GM21526 (cell line): ENCODE measurements around the gene VSTM4.

Source experiments
- ATAC-seq: cut with Tn5 transposase; IDR thresholded peaks from one replicate; pipeline ENCODE4 v1.9.1; 2021; ENCODE audit warnings: moderate library complexity; ENCODE audit not compliant: unreplicated experiment, low FRiP score

VSTM4 gene

DNA sequence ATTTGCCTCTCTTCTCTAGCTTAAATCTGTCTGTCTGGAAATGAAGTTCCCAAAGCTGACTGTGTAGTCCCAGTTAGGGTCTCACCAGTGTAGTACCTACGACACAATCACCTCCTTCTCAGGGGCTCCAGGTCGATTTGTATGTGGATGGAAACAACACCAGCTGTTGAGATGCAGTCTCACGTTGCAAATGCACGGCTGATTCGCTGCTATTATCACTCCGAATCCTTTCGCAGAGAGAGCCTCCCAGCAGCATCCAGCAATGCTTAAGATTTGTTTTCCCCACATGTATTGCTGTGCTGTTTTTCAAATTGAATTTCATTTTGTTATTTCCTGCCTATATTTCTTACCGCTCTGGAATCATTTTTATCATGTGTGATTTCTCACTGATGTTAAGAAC, 16.3 kb downstream of the VSTM4 start:
- no peak for ATAC-seq

DNA sequence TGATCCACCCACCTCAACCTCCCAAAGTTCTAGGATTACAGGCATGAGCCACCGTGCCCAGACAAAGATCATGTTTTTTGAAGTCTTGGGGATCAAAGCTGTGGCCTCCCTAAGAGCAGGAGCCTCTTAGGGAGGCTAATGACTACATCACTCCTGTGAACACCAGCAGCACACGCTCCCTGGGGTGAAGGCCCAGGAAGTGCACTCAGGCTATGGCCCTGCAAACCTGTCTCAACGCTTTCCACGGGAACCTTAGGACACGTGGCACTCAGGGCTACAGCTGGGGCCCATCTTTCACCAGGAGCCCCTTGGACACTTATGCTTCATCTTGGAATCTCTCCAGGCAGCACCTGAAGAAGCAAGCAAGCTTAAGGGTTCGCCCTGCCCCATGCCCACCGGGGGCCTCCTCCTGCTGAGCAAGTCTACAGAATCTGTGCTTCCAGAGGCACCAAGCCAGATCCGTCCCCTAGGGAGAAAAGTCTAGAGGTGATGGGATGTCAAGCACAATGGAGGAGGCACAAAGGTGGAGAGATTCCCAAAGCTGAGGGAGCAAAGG, 18.4 kb downstream of the VSTM4 start:
- no peak for ATAC-seq

DNA sequence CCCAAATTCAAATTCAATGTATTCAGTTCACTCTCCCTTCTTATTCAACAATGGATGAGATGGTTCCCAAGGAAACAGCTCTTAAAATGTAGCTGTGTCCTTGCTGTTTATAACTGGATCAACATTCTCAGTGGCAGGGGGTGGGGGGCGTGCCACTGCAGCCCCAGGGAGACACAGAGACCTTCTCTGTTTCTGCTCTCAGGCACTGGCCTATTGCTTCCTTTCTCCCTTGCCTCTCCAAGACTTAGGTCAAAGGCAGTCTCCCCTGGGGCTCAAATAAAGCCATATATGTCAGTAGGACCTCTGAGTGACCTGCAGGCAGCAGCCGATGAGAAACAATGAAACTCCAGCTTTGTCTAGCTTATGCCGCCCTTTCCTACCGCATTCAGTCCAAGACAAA, 20.7 kb downstream of the VSTM4 start:
- ATAC-seq: no peak

DNA sequence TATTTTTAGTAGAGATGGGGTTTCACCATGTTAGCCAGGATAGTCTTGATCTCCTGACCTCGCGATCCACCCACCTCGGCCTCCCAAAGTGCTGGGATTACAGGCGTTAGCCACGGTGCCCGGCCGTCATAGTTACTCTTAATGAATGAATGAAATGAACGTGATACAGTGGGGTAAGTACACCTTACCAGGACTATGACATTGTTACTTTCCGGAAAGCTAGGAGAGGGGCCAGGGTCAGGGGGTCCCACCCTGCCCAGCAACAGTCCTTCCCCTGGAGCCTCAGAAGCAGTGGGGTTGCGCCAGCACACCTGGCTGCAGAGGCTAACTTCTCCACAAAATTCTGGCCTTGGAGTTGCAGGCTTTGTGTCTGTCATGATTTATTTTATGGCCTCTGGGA, 21.4 kb downstream of the VSTM4 start:
- no peak for ATAC-seq

DNA sequence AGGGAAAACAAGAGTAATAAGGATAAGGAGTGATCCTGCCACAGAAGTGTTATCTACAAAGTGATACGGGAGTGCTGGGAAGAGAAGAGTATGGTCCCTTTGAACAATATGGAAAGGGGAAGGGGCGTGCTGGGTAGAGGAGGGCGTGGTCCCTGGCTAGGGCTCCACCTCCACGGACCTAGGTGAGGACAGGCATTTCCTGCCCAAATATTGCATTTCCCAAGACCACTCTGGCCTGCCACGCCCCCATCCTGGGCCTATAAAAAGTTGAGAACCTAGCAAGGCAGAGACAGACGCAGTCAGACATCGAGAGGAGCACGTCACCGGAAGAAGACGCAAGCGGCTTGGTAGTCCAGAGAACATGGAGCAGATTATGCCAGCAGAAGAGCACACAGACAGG, 22.8 kb downstream of the VSTM4 start:
- no peak for ATAC-seq

DNA sequence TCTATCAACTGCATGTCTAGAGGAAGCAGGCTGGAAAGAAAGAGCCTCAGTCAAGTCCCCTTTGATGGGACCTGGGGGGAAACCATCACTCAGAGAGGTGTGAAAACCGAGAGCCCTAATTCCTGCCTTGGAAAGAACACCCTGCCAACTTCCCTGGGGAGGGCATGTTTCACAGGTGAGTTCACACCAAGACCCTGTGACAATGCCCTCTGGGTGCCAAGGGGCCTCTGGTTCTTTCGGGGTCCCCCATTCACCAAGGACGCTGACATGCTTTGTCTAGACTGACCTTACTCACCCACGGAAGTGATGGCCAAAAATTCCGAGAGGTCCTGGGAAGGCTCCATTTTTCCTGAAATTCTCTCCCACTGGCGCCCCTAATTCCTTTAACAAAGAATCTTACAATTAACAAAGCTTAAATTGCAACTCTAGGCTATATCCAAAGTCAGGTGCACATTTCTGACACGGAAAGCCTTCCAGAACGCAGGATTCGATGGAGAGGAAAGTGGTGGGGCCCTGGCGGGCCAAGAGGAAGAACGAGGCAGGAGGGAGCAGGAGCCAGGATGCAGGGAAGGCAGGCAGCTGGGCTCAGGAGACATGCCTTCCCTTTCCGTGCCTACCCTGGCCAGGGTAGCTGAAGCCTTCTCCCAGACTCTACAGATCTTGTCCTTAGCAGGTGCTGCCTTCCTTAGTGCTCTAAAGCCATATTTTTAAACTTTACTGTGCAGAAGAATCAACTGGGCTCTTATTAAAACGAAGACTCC, 23.7 kb downstream of the VSTM4 start:
- no peak for ATAC-seq

DNA sequence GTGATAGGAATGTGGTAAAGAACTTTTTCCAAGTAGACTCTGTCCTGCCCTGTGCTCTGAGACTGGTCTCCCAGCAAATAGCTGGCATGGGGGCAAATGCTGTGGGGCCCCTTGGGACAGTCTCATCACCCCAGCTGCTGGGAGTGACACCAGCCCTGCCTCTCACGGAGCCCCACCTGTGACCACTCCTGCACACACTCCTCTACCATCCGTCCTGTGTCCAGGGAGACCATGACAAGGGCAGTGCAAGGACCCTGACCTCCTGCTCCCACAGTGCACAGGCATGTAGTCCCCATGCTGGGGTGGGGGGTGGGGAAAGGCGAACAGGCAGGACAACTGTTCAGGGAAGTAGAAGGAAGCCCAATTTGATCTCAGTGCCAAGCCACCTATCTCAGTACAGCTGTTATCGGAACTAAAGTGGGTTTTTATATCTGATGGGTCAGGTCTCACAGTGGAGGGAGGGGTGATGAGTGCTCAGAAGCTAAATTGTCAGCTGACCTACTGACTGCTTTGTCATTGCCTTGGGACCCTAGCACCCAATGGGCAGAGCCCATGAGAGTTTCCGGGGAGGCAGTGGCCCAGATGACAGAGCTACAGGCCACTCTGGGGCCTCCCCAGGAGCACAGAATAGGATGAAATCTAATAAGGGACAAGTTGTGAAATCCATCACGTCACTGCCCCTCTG, 24.5 kb downstream of the VSTM4 start:
- no peak for ATAC-seq

DNA sequence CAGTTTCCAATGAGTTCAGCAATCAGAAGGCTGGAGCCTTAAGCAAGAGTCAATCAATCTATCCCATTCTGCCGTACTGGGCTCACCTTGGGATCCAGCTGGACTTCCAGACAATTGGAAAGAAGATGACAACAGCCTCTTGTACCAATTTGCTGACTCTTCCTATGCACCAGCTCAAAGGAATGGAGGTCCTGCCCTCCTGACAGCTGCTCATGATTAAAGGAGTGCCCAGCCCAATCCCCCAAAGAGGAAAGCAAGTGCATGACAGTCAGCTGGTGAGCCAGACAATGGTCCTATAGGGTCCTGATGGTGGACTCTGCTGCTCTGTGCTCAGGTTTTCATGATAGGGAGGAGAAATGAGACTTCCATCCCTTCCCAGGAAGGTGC, 25.1 kb downstream of the VSTM4 start:
- ATAC-seq: no peak

DNA sequence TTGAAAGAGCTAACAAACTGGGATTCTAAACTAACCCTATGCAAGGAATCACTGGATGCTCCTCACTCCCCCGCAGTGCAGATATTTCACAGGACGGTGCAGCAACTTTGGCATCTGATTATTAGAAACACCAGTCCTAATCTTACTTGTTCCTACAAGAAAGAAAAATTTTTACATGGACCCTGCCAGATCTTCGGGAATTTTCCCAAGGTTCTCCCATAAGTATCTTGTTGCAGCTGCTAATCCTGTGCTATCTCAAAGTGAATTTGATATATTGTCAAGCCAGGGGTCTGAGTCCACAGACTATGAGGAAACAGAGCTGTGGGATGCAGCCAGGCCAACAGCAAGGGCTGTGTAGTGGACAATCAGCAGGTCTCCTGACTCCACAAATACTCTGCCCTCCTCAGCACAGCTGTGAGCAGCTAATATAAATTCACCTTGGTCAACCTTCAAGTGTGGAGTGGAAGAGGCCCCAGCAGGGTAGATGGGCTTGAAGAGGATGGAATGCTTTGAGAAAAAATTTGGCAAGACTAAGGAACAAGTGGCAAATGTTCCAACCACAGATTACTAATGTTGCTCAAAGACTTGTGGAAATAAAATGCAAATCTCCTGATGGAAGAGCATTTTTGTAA, 25.6 kb downstream of the VSTM4 start:
- no peak for ATAC-seq

DNA sequence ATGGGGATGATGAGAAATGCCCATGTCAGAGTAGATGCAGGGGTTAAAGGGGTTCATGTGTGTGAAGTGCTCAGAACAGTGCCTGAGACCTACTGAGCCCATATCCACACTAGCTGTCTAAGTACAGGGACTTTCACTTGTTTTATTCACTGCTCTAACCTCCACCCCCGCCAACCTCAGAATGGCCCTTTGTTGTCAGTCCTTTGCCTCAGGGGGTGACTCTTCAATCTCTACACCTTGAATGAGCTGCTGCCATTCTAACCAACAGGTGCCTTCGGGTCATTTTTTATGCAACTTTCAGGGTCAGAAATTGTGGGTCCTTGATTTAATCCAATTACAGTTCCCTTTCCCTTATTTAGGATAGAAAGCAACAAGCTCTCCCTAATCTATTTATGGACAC, 26.2 kb downstream of the VSTM4 start:
- no peak for ATAC-seq

DNA sequence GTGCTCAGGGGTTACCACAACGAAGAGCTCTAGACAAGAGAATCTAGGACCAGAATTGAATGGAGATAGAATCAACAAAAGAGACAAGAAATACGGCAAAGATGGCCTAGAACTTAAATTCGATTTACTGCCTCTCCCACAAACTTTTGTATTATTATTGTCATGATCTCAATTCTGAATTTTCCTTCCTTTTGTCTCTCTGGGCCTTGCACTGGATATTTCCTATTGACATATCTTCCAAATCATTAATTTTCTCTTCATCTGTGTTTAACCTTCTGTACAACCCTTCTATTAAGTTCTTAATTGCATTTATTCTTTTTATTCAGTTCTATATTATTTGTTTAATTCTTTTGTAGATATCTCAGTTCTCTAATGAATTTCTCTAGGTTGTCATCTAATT, 28.4 kb downstream of the VSTM4 start:
- no peak for ATAC-seq

DNA sequence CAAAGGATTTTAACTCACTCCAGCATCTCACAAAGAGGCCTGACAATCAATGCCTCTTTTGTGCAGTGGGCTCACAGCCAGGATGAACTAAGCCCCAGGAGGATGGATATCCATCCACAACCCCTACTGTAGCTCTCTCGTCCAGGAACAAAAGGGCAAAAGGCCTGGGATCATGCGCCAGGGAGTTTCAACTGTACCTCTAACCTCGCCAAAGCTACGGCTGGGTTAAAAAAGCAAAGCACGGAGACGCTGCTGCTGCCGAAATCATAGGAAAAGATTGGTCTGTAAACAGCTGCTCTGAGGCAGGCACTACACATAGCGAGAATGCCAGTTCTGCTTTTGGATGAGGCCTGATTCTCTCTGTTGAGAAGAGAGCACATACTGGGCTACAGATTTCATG, 32.1 kb downstream of the VSTM4 start:
- no peak for ATAC-seq

DNA sequence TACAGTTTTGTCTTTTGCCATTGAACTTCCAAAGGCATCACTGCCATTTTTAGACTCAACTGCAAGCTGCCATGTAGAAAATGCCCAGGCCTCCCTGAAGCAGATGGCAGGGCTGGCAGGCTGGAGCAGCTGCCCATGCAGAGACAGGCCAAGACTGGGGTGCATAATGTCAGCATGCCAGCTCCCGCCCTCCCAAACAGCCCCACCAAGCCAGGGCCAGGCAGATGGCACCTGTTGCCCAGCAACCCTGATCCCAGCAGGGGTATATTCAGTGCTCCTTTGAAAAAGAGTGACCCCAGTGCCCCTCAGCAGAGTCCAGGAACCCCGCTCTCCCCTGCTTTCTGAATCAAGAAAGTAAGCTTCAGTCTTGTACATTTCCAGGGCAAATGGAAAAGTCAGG, 32.6 kb downstream of the VSTM4 start:
- no peak for ATAC-seq

DNA sequence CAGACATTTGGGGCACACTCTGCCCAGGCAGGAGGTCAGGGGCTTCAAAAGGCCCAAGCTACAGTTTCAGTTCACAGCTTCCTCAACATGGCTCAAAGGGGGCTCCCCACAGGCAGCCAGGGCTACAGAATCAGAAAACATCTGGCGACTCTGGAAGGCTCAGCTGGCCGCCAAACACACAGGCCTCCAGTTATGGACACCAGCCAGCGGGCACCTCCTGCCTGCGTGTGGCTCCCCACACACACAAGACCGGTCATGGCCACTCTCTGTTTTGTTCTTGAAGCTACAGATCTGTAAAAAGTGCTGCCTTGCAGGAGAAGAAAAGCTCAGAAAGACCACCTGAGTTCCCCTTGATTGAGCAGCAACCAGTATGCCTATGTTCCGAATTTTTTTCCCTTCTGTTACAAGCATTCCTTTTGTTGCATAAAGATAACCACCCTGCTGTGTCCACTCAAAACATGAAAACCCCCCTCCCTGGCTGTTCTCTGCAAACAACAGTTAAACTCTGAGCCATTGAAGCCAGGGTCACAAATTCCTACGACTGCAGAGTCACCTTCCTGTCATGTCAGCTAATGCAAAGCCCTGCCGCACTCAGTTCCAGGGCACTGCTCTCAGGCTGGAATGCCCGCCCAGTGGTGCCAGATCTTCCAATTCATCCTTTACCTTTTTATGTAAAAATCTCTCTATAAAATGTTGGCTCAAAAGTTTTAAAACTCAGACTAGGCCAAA, 33.6 kb downstream of the VSTM4 start:
- no peak for ATAC-seq

DNA sequence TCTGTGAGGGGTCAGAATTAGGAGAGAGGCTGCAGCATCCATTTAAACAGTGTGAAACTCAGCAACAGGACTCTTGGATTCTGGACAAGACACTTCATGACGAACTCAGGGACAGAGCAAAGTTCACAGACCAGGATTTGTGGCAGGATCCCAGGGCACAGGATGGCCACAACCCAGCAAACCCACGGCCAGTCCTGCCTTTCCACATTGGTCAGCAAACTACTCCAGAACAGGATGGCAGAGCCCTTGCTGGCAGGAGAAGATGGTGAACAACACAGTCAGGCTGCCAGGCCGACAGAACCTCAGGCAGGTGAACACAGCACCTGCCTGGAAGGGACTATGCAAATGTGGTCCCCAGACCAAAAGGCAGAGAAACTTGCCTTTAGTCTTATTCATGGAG, 34.4 kb downstream of the VSTM4 start:
- ATAC-seq: no peak

DNA sequence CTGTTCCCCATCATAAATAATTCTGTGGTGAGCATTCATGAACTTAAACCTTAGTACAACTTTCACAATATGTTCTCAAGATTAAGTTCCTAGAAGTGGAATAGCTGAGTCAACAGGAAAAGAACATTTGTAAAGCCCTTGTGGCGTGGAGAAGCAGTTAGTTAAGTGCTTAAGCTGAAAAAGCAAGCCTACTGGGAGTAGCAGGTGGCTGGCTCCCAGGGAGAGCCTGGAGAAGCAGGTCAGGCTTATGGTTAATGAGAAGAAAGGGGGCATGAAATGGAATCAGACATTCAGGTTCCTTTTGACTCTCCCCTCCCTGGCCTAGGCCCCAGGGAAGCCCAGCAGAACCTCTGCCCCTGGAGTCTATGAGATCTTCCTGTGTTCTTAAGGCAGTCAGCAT, 35.3 kb downstream of the VSTM4 start:
- ATAC-seq: no peak

DNA sequence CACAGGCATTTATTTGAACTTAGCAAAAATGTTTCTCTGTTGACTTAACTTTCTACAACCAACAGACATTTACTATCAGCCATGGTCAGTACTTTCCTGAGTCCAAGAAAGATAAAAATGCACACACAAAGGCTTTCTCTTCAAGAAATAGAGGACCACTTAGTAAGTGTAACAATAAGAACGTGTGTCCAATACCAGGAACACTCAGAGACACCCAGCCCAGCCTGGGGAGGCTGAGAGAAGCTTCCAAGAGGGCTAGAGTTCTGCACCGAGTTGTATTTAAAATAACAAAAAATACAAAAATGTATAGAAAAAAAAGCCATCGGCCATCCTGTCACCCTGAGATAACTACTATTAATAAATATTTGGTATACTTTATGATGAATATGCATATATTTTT, 35.8 kb downstream of the VSTM4 start:
- no peak for ATAC-seq

DNA sequence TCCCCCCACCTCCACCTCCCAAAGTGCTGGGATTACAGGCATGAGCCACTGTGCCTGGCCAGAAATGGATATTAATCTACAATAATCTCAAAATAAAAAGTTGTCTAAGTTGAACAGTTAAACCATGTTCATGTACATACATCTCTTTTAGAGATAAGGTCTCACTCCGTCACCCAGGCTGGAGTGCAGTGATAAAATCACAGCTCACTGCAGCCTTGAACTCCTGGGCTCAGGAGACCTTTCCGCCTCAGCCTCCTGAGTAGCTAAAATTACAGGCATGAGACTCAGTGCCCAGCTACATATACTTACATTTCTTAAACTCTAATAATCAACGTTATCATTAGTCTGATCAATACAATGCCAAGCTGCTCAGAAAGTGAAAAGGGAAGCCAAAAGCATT, 36.2 kb downstream of the VSTM4 start:
- ATAC-seq: no peak

DNA sequence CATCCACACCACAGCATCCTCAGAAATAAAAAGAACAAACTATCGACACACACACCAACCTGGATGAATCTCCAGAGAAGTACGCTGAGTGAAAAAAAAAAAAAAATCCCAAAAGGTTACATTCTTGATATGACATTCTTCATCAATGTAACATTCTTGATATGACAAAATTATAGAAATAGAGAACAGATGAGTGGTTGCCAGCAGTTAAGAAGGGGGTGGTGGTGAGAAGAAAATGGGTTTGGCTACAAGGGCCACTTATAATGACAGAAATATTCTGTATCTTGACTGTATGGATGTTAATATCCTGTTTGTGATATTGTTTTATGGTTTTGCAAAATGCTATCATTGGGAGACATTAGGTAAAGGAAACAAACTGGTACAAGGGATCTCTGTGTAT, 36.9 kb downstream of the VSTM4 start:
- no peak for ATAC-seq

DNA sequence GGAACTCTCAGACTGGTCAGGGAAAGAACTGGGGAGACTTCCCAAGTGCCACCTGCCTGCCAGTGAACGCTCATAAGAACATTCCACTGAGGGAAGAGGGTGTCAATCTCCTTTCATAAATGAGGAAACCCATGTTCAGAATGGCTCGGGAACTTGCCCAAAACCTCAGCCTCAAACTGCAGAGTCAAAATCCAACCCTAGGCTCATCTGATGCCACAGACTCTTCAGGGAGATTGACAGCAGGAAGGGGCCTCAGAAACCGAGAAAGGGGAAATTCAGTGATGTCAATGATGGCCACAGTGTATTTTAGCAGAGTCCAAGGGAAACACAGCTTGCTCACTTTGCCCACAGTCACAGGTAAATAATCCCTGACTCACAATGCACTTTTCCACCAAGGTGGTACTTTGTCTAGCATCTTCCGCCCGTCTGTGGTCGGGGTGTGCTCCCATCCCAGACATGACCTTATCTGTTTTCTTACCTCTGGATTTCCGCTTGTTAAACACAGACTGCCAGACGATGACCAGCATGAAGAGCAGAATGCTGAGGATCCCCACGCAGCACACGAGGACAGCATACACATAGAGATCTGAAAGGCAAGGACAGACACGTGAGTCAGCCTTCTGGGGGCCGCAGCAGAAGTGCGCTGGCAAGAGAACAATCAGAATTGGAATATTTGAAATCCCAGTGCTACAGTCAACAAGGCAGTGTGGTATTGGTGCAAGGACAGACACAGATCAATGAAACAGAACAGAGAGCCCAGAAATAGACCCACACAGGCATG, 38.4 kb downstream of the VSTM4 start:
- ATAC-seq: no peak
